ENCODE measurements around the gene CARMIL3. TPM values are rescaled to one million over a fixed set of nuclear protein-coding genes. Genes with fewer than 3 reads are reported as not detected.
"Not testable (repeated sequence)": the region's sequence is repeated elsewhere in the genome, so short reads cannot be mapped to it uniquely, and the experiment has no call there.

Gene CARMIL3
- total RNA-seq, 2 donors from 2014 or later: 1.1 to 3.4 TPM

DNA sequence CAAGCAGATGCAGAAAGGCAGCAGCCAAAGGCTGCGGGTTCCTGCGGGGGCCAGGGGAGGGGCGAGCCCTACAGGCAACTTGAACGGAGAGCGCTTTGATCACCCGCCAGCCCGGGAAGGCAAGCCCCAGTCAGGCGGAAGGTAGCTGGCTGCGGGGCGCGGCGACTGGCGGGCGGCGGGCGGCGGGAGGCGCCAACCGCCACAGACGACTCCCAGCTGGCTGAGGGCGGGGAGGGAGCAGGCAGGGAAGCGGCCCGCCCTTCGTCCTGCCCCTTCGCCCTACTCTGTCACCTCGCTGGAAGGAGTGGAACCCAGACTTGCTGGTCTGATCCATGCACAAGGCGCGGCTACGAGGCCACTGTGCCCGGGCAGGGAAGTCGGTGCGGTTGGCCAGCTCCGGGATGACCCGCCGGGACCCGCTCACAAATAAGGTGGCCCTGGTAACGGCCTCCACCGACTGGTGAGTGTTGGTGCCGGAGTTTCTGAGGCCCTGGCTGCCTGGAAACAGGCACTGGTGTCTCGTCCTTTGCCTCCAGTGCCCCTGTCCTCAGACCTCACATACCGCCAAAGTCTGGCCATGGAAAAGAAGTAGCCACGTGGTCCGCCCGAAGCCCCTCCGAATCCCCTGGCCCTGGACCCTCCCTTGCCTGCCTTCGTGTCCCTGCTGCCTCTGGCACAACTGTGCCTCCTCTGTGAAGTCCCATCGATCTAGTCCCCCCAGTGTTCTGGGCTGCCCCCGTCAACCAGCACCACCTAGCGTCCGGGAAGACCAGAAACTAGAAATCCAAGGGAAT lies 15.4 kb upstream of the CARMIL3 start:
- DNase-seq (peak; percentile 91 to 94), ATAC-seq (peak; percentile 92)
- intact Hi-C loops (cut with DNase I, micrococcal nuclease): no loop called here

DNA sequence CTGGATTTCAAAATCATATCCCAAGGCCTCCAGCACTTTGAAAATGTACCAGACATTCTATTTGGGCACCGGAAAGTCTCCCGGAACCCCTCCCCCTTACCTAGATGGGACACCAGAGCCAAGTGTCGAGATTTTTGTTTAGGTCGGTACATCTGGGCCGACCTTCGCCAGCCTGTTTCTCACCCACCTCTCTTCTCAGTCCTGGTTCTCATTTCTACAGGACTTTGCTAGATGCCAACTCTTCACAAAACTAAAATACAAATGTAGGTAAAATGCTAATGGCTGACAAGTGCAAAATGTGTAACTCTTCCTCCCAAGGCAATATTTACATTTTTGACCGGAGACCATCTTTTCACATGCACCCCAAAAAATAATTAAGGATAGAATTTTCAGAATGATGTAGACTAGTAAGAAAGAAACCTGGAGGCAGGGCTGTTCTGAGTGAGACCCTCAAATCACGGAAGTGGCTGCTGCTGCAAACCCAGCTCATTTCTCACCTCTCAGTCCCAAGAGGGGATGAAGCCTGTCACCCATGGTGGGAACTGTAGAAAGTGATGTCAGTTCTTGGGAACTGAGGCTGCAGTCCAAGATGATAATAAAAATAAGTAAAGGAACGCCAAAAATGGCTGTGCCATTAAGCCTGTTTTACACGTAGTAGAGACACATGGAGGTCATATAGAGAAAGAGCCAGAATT lies 14.7 kb upstream of the CARMIL3 start:
- DNase-seq; intact Hi-C loops (cut with DNase I, micrococcal nuclease); ATAC-seq: not testable (repeated sequence)

DNA sequence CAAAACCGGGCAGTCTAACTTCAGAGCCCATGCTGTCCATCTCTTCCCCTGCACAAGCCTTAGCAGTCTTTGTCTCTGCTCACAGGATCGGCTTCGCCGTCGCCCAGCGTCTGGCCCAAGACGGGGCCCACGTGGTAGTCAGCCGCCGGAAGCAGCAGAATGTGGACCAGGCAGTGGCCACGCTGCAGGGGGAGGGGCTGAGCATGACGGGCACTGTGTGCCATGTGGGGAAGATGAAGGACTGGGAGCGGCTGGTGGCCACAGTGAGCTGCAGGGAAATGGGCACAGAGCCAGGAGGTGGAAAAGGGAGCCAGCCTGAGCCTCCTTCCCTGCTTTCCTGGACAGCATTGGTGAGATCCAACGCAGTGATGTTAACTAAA lies 14.2 kb upstream of the CARMIL3 start:
- ATAC-seq (peak; percentile 29), DNase-seq (peak; percentile 67 to 72)
- intact Hi-C loops (cut with DNase I, micrococcal nuclease): no loop called here

DNA sequence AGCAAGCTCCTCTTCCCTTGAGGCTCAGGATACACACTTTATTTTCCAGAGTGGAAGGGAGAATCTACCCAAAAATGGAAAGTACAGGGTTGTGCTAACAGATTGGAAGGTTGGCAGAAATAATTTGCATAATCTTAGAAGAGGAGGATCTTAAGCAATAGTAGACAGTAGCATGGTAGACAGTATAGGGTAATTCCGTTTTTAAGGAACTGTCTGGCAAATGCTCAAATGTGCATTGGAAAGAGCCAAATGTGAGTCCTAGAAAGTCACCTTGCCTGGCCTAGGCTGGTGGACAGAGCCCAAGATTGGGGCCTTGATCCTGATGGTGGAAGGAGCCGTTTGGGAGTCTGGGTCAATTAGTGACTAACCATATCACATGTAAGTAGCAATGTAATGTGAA lies 13.1 kb upstream of the CARMIL3 start:
- intact Hi-C loops (cut with DNase I, micrococcal nuclease): no loop called here
- DNase-seq (no peak), ATAC-seq (no peak)

DNA sequence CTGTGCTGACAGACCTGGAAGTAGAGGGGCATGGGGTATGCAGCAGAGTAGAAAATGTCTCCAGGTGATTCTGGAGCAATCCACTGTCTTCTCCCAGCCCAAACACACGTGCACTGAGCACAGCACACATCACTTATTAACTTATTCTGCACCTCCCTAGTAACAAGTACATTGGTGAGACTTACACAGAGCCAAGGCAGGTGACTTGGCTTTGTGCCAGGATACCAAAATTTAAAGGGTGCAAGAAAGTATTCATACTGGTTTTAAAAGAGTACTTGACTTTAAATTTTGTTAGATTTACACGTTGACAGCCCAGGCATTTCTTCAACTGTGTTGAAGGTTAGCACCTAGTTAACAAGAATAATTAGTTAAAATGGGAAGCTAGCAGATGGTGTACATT lies 11.1 kb upstream of the CARMIL3 start:
- no peak for DNase-seq
- intact Hi-C loops (cut with DNase I, micrococcal nuclease): no loop called here

DNA sequence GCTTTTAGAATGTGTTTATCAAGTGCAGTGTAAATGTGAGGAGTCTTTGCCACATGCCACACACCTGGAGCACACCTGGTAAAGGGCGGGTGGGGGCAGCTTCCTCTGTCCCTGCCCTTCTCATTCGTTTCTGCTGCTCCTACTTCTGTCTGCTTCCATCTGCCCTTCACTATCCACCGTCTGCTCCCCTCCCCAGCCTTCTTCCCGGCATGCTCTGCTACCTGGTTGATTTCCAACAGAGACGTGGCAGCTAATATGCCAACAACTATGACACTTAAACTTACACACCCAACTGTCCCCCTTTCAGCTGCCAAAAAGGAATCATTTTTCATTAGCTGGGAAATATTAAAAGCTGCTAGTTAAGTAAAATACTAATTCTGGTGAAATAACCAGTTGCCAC lies 9.1 kb upstream of the CARMIL3 start:
- no peak for ATAC-seq
- DNase-seq: no peak
- intact Hi-C loops (cut with DNase I, micrococcal nuclease): no loop called here

More for the DNA sequence above, 11.1 kb upstream of the CARMIL3 start:
- no peak for ATAC-seq

DNA sequence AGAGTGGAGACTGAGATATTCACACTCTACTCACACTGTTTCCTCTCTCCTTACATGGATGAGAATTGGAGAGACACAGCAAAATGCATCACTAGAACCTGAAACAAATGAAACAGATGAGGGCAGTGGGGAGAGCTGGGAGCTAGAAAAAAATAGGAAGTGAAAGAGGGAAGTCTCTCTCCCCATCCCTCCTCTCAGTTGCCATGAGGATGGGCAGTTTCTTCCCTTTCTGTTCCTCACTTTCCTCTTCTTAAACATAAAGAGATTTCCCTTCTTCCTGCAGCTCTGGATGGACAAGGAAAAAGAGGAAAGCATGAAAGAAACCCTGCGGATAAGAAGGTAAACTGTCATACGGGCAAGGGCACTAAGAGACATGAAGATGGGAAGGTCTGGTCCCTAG lies 2.8 kb upstream of the CARMIL3 start:
- intact Hi-C loops (cut with DNase I, micrococcal nuclease); DNase-seq; ATAC-seq: not testable (repeated sequence)

DNA sequence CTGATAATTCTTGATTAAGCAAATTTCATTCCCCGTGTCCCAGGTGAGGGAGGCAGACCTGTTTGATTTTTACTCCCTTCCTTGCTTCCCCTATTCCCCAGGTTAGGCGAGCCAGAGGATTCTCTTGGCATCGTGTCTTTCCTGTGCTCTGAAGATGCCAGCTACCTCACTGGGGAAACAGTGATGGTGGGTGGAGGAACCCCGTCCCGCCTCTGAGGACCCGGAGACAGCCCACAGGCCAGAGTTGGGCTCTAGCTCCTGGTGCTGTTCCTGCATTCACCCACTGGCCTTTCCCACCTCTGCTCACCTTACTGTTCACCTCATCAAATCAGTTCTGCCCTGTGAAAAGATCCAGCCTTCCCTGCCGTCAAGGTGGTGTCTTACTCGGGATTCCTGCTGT lies 1.1 kb upstream of the CARMIL3 start:
- DNase-seq; ATAC-seq; intact Hi-C loops (cut with DNase I, micrococcal nuclease): not testable (repeated sequence)

DNA sequence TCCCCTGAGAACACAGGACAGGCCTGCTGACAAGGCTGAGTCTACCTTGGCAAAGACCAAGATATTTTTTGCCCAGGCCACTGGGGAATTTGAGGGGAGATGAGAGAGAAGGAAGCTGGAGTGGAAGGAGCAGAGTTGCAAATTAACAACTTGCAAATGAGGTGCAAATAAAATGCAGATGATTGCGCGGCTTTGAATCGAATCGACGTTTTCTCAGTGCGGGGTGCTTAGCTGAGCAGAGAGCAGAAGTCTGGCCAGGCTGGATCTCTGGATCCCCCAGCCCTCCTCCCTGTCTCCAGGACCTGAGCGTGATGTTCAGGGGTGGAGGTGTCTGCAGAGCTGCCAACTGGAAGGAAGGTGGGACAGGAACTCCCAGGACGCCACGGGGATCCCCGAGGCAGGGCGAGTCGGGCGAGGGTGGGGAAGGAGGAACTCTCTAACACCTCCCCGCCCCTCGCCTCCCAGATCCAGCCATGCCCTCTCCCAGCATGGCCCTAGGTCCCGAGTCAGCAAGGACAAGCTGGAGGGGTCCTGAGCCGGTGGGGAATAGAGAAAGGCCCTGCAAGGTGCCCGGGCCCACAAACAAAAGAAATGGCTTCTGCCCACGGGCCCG lies 527 bp upstream of the CARMIL3 start:
- peak; percentile 61 for ATAC-seq
- peak; percentile 68 to 71 for DNase-seq
- intact Hi-C loops (cut with DNase I, micrococcal nuclease): no loop called here

DNA sequence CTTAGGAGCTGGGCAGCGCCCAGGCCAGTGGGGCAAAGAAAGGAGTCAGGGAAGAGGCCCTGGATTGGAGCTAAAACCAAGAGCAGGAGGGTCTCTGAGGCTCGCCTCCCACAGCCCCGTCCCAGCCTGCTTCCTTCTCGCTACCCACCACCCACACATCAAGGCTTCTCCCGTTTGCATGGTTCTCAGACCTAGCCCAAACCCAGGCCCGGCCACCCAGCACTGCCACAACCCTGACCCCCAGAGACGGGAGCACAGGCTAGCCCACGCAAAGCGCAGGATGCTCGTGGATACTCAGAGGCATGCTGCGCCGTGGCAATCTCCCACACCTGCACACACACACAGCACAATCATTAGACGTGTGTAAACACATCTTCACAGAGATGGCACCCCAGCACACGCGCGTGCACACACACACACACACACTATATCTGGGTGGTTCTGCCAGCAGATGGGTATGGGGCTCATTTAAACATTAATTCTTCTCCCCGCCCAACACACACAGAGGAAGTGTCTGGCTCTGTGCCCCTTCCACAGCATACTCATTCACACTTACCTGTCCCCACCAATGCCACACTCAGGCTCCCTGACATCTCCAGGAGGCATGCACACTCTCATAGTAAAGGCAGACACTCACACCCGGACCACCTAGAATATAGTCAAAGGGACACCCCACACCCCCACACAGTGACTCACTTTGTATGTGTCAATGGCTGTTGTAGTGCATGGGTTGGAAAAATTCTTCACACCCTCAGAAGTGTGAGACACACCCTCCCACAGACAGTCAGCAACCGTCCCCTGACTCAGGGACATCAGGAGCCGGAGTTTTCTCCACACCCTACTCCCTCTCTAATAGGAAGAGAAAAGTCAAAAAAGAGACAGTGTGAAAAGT lies 1.1 kb downstream of the CARMIL3 start:
- intact Hi-C loops (cut with DNase I, micrococcal nuclease): no loop called here
- peak; percentile 14 to 27 for DNase-seq
- ATAC-seq: no peak

DNA sequence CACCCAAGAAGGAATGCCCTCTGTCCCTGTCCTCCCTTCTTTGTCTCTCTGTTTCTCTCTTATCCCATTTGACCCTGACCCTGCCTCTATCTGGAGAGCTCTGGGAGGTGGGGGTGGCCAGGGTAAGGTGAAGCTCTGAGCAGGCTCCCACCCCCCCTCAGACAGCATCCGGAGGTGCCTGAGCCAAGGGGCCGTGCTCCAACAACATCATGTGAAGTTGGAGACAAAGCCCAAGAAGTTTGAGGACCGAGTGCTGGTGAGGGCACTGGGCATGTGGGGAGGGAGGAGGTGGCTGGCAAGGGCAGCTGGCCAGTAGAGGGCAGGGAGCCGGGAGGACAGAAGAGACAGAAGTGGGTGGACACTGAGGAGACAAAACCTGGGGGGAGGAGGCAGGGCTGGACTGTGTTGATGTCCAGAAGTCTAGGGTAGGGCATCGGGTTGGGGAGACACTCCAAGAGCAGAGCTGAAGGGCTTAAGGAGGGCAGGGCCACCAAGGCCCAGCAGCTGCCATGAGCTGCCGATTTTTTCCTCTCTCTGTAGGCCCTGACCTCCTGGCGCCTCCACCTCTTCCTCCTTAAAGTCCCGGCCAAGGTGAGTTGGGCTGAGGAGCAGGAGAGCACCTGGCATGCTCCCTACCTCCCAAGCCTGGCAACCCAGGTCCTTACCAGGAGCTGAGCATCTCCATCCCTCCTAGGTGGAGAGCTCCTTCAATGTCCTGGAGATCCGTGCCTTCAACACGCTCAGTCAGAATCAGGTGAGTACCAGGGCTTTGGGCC lies 1.9 kb downstream of the CARMIL3 start:
- no peak for ATAC-seq
- intact Hi-C loops (cut with DNase I, micrococcal nuclease): no loop called here
- peak in 1 of 2 donors; percentile 23 for DNase-seq

DNA sequence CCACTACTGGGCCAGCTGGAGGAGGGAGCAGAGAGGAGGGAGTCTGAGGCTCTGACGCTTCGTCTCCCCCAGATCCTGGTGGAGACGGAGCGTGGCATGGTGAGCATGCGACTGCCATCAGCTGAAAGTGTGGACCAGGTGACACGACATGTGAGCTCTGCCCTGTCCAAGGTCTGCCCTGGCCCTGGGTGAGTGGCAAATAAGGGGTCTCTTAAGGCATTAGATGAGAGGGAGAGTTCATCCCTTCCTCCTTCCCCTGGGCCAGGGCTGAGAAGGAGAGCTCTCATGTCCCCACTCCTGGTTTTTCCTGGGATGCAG lies 2.5 kb downstream of the CARMIL3 start:
- no peak for ATAC-seq
- intact Hi-C loops (cut with DNase I, micrococcal nuclease): no loop called here
- DNase-seq: no peak

DNA sequence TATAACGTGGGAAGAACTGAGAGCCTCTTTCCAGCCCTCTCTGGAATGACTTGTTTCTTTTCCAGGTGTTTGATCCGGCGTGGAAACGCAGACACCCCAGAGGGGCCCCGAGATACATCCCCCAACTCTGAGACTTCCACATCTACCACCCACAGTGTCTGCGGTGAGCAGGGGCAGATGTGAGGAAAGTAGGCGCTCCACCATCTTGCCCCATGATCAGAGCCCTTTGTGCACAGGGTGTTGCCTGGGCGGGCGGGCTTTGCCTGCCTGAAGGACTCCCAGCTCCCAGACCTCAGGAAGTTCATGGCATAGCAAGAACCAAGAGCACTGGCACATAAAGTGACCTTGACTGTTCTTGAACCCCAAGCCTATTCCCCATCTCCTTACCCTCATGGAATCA lies 2.8 kb downstream of the CARMIL3 start:
- DNase-seq: no peak
- intact Hi-C loops (cut with DNase I, micrococcal nuclease): no loop called here
- no peak for ATAC-seq

DNA sequence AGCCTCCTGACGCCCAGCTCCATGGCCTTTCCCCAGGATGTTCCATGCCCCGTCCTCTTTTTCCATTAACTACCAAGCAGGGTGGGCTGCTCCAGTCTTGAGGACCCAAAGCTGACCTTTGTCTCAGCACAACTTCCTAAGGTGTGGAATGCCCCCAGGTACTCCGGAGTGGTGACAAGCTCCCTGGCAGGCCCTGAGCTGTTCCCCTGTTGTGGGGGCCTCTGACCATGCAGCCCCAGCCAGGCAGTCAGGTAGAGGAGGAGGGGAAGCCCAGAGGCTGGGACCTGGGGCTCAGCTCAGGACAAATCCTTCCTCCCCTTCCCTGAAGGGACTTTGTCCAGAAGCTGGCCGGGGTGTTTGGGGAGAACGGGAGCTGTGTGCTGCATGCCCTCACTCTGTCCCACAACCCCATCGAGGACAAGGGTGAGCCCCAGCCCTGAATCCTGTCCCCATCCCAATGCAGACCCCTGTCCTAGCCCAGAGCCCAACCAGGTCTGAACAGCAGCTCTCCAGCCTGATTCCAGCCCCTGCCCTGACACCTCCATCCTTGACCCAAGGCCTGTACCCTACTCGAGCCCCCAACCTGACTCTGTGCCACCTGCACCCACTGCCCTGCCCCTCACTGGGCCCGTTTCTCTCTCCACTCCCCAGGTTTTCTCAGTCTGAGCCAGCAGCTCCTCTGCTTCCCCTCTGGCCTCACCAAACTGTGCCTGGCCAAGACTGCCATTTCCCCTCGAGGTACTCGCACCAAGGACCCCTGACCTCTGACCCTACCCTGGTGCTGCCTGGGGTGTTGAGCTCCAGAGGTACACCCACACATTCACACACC lies 4.4 kb downstream of the CARMIL3 start:
- no peak for ATAC-seq

DNA sequence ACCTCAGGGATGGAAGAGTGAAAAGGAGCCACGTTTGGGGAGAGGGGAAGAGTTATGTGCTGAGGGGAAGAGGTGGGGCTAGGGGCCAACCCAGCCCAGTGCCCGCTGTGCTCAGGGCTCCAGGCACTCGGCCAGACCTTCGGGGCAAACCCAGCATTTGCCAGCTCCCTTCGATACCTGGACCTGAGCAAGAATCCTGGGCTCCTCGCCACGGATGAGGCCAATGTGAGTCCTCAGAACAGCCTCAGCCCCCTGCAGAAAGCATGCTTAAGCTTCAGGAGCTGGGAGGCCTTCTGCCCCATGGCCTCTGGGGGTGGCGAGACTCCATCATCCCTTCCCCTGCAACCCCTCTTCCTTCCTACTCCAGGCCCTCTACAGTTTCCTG lies 5.0 kb downstream of the CARMIL3 start:
- DNase-seq (peak in 1 of 2 donors; percentile 20), ATAC-seq (no peak)
- intact Hi-C loops (cut with DNase I, micrococcal nuclease): no loop called here

More for the DNA sequence above, 4.4 kb downstream of the CARMIL3 start:
- no peak for DNase-seq
- intact Hi-C loops (cut with DNase I, micrococcal nuclease): no loop called here

DNA sequence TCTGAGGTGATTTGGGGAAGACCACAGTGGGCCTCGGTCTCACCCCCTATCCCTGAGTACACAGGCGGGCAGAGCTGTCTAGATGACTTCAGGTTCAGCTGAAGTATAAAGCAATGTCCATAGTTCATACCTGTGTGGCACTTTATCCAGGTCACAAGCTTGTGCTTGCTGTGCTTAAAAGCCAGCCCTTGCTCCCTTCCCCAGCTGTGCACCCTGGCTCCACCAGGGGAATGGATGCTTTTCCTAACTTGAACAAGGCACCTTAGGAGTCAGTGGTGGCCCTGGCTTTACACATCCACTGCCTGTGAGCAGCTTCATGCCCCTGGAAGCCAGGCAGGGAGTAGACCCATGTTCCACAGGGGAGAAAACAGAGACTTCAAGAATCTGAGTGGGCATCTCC lies 5.5 kb downstream of the CARMIL3 start:
- no peak for ATAC-seq
- intact Hi-C loops (cut with DNase I, micrococcal nuclease): no loop called here
- DNase-seq: no peak

DNA sequence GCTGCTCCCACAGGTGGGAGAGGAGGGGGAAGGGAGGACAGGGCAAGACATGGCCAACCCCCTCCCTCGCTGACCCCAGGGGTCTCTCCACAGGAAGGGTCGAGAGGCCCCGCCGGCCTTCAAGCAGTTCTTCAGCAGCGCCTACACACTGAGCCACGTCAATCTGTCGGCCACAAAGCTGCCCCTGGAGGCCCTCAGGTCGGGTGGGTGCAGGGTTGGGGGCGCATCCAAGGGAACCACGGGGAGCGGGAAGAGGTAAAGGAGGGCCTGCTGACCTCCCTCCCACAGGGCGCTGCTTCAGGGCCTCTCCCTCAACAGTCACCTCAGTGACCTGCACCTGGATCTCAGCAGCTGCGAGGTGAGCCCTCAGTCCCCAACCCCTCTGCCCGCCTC lies 6.1 kb downstream of the CARMIL3 start:
- ATAC-seq (no peak), DNase-seq (peak; percentile 3 to 25)
- intact Hi-C loops (cut with DNase I, micrococcal nuclease): no loop called here

All from left colon (tissue), 2 donors.